ENCODE measurements around the gene MTFR1L. TPM values are rescaled to one million over a fixed set of nuclear protein-coding genes. Genes with fewer than 3 reads are reported as not detected.
A peak's percentile ranks its signal among the peaks of the same experiment; 100 is the strongest.

MTFR1L gene
- total RNA-seq, 1 donor, result 46.6 TPM

GRCh38 chr1:25874635-25875153, 54.9 kb downstream of the MTFR1L start:
- no peak for DNase-seq (ENCODE audit: low read depth)
- H3K4me3 ChIP-seq (ENCODE audit: low read depth, low read length), result peak overlapping the region; percentile 67
- no peak for TF ChIP-seq CTCF (IDR thresholded peaks at IDR 0.05; ENCODE audit: insufficient read depth, low read depth, low read length)

- peak; percentile 78 for DNase-seq (ENCODE audit: low read depth)
- no peak for TF ChIP-seq CTCF (IDR thresholded peaks at IDR 0.05; ENCODE audit: insufficient read depth, low read depth, low read length)
Measured at GRCh38 chr1:25875154-25875855, 55.6 kb downstream of the MTFR1L start, which contains the start of gene PAQR7. TSS of gene PAQR7 (minus strand) at chr1:25875708. CDS start at chr1:25863839, 11,869 bp downstream.

GRCh38 chr1:25875856-25876692, 56.3 kb downstream of the MTFR1L start:
- H3K4me3 ChIP-seq (ENCODE audit: low read depth, low read length), result peak overlapping the region; percentile 67
- no peak for TF ChIP-seq CTCF (IDR thresholded peaks at IDR 0.05; ENCODE audit: insufficient read depth, low read depth, low read length)
- DNase-seq (ENCODE audit: low read depth), result no peak

More at GRCh38 chr1:25875154-25875855, 55.6 kb downstream of the MTFR1L start, which contains the start of gene PAQR7:
- peak within 1 kb of the TSS; percentile 67 for H3K4me3 ChIP-seq (ENCODE audit: low read depth, low read length)

GRCh38 chr1:25876693-25877077, 56.9 kb downstream of the MTFR1L start:
- no peak overlapping the region for H3K4me3 ChIP-seq (ENCODE audit: low read depth, low read length)
- no peak for DNase-seq (ENCODE audit: low read depth)
- TF ChIP-seq CTCF (IDR thresholded peaks at IDR 0.05; ENCODE audit: insufficient read depth, low read depth, low read length), result no peak

GRCh38 chr1:25877155-25877554, 57.4 kb downstream of the MTFR1L start:
- DNase-seq (ENCODE audit: low read depth), result no peak
- H3K4me3 ChIP-seq (ENCODE audit: low read depth, low read length), result no peak overlapping the region
- no peak for TF ChIP-seq CTCF (IDR thresholded peaks at IDR 0.05; ENCODE audit: insufficient read depth, low read depth, low read length)

GRCh38 chr1:25878690-25879089, 58.9 kb downstream of the MTFR1L start:
- no peak for TF ChIP-seq CTCF (IDR thresholded peaks at IDR 0.05; ENCODE audit: insufficient read depth, low read depth, low read length)
- H3K4me3 ChIP-seq (ENCODE audit: low read depth, low read length), result no peak overlapping the region
- DNase-seq (ENCODE audit: low read depth), result no peak

All from fibroblast of villous mesenchyme (primary cell).